ENCODE data around the gene HSPB8.
A peak's percentile ranks its signal among the peaks of the same experiment; 100 is the strongest.

The HSPB8 gene

DNA sequence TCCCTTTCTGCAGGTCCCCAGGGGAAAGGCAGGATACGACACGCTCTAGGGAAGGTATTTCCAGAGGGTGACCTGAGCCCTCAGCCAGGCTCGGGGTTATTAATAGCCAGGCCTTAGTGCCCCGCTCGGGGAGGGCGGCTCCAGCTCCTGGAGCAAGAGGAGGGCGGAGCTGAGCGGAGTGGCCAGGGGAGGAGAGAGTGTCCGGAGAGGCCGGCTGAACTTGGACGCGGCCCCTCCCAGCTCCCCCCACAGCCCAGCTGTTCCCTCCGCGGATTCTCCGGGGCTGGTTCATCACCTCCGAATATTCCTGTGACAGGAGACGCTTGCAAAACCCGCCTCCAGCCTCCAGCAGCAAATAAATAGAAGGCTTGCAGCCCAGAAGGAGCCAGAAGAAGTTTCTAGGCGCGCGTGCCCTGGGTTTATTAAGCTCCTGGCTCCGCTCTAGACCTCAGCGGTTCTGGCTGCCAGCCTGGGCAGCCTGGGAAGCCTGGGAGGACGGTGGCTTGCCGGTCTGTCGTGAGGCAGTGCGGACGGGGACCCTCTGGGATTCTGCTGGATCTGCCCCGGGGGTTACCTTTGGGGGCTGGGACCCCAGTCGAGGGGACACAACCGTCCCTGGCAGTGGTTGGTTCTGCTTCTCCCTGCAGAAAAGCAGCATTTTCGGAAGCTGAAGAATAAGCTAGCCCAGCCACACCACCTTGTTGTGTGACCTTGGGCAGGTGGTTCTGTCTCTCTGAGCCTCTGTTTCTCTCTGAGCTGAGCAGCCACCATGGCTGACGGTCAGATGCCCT, at the start of gene HSPB8:
TSS of gene HSPB8 (plus strand) at position 388 of the 791 bp plus-strand sequence. CDS start at position 770, 382 bp downstream.
- no peak for DNase-seq

DNA sequence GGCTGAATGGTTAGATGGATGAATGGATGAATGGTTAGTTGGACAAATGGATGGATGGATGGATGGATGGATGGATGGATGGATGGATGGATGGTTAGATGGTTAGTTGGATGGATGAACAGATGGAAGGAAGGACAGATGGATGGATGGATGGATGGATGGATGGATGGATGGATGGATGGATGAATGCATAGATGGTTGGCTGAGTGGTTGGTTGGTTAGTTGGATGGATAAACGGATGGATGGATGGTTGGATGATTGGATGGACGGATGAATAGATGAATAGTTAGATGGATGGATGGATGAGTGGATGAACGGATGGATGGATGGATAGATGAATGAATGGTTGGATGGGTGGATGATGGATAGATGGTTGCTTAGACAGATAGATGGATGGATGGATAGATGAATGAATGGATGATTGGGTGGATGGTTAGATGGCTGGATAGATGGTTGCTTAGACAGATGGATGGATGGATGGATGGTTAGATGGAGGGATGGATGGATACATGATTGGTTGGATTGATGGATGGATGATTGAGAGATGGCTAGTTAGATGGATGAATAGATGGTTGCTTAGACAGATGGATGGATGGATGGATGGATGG, 48.8 kb upstream of the HSPB8 start:
- no peak for DNase-seq

DNA sequence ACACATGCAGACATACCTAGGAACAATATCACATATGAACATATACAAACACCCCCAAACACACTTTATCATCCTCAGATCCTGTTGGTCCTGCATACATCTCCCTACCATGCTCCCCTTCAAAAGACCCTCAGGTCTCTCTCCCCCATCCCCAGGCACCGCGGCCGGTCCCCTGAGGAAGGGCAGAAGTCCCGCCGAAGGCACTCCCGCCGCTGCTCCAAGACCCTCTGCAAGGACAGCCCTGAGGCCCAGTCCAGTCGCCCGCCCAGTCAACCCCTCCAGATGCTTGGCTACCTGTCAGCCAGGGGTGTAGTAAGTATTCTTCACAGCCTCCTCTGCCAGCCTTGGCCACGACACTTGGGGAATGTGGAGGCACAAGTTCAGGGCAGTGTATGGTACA, 48.2 kb upstream of the HSPB8 start:
- no peak for DNase-seq

DNA sequence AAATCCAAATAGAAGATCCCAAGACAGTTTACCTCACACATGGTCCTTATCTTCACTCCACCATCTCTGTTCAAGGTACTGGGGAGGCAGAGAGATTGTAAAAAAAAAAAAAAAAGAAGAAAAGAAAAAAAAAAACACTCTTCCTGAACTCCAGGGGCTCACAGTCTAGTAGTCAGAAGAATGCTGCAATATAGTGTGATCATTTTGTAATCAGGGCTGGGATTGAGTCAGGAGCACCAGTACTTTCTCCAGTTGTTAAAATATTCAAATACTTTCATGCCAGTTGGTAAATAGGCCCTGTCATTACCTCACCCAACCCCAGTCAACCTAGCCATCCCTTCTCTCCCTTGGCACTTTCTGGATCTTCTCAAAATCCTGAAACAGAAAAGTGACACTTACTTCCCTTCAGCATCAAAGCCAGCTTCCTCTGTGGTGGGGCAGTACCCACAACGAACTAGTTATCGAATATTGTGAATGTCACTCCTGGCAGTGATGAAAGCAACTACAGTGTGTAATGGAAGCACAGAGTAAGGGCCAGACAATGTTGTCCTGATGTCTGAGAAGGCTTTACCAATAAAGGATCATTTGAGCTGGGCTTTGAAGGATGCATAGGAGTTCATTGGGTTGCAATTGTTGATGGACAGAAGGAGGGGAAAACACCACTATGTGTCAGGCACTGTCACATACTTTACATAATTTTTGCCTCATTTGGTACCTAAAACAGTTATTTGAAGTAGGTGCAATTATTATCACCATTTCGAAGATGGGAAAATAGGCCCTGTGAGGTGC, 44.3 kb upstream of the HSPB8 start:
- no peak for DNase-seq

GRCh38 chr12:119136811-119137410, 41.8 kb upstream of the HSPB8 start:
- DNase-seq = no peak

DNA sequence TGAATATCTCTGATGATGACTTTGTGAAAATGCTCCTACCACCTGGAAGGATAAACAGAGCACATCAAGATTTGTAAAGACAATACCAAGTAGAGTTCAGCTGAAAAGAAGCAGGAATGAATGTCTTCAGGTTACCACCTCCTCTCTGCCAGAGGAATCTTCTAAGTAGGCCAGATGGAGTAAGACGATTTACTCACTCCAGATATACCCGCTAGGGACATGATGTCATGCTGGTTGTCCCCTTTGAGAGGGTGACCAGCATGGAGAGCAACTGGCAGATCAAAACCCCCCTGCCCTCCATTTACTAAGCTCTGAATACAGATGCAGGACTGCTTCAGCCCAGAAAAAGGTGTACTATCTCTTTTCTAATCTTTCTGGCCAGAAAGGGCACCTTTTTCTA, 39.3 kb upstream of the HSPB8 start:
- DNase-seq = no peak

- DNase-seq = no peak
Observed at GRCh38 chr12:119145367-119145766, 33.4 kb upstream of the HSPB8 start.

- no peak for DNase-seq
Observed at GRCh38 chr12:119147847-119148448, 30.8 kb upstream of the HSPB8 start.

GRCh38 chr12:119149270-119149669, 29.5 kb upstream of the HSPB8 start:
- no peak for DNase-seq

DNA sequence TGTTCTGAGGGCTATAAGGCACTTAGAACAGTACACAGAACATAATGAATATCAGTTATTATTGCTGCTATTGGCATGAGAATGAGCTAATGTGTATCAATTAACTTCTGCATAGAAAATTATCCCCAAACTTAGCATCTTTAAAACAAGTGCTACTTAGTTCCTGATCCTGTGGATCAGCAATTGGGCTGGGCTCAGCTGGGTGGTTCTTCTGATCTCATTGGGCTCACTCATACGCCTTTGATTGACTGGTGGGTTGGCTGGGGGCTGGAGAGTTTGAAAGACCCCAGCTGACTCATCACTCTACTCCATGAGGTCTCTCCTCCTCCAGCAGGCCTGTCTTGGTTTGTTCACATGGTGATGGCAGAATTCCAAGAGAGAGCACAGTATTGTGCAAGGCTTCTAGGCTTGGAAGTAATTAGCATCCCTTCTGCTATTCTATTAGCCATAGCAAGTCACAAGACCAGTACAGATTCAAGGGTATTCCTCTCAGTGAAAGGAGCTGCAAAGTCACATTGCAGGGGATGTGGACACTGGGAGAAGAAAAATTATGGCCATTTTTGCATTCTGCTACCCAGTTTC, 27.2 kb upstream of the HSPB8 start:
- no peak for DNase-seq

DNA sequence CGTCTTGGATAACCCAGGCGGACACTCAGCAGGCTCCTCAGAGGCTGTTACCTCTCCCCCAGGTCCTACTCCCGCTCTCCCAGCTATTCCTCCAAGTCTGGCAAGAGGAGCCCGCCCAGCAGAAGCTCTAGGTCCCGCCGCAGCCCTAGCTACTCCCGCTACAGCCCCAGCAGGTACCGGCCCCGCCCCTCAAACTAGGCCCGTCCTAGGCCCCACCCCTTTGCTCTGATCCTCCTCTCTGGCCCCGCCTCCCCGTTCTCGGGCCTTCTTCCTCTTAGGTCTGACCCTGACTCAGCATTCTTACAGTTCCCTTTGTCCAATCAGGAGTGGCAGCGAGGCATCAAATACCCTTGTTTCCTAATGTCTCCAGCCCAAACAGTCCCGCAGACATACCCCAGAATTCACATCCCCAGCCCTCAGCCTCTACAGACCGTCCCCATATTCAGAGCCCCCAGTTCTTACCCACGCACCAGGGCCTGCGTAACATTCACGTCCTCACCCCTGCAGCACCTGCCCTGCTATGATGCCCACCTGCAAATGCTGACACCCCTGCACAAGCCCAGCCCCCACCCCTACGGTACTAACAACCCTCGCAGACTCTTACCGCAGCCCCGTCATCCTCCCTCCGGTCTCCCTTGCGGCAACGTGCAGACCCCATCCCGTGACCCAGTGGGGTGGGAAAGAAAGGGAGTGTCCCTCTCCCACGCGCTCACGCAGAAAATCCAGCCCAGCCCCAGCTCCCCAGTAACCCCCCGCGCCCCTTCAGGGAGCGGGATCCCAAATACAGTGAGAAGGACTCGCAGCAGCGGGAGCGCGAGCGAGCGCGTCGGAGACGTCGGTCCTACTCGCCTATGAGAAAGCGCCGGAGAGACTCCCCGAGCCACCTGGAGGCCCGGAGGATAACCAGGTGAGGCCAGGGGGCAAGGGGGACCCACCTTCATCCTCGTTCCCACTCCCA, 25.0 kb upstream of the HSPB8 start:
- peak; percentile 1 for DNase-seq

- DNase-seq = no peak
Observed at GRCh38 chr12:119154435-119154818, 24.3 kb upstream of the HSPB8 start.

DNA sequence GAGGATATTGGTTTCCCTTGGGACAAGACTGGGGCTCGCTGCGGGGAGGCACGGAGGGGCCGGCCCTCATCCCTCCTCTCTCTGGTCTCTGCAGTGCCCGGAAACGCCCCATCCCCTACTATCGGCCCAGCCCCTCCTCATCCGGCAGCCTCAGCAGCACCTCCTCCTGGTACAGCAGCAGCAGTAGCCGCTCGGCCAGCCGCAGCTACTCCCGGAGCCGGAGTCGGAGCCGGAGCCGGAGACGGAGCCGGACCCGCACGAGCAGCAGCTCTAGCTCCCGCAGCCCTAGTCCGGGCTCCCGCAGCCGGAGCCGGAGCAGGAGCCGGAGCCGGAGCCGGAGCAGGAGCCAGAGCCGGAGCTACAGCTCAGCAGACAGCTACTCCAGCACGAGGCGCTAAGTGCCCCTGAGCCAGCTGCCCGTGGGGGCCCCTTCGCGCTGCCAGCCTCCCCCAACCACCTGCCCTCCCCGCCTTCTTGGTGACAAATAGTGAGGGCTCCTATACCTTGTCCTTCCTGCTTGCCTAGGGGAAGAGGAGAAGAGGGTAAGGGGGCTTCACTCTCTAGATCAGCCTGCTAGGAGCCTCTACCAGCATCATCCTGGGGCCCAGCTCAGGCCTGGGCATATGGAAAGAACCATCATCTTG, 22.2 kb upstream of the HSPB8 start:
- DNase-seq = no peak

- DNase-seq = no peak
Observed at GRCh38 chr12:119157528-119157927, 21.2 kb upstream of the HSPB8 start.

DNA sequence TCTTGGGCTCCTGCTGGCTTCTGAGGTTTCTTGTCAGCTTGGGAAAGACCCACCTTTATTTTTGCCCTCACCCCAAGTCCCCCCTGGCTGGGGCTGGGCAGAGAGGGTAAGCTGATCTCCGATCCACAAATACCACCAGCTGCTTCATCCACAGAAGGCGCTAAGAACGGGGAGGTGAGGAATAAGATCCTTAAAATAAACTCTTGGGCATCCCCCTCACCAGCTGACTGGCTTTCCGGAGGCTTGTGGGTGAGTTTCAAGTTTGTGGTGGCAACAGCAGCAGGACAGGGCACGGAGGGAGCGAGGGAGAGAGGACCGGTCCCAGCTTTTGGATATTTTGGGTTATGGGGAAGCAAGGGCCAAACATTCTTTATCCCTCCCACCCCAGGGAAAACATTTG, 20.8 kb upstream of the HSPB8 start:
- DNase-seq = no peak

- no peak for DNase-seq
Observed at GRCh38 chr12:119158402-119158801, 20.3 kb upstream of the HSPB8 start.

- DNase-seq = no peak
Observed at GRCh38 chr12:119159844-119160243, 18.9 kb upstream of the HSPB8 start.

- no peak for DNase-seq
Observed at GRCh38 chr12:119167902-119168301, 10.8 kb upstream of the HSPB8 start.

GRCh38 chr12:119168721-119169120, 10.0 kb upstream of the HSPB8 start:
- no peak for DNase-seq

- DNase-seq = no peak
Observed at GRCh38 chr12:119169150-119169549, 9.6 kb upstream of the HSPB8 start.

GRCh38 chr12:119171291-119171690, 7.4 kb upstream of the HSPB8 start:
- no peak for DNase-seq

Measured in CD4-positive, alpha-beta T cell treated with Interleukin-10 for 1 hour (primary cell).